ENCODE results near the gene LYAR. TPM values are rescaled to one million over a fixed set of nuclear protein-coding genes. Genes with fewer than 3 reads are reported as not detected.
A peak's percentile ranks its signal among the peaks of the same experiment; 100 is the strongest.

The LYAR gene
- total and polyA plus RNA-seq, 2 of the 13 experiments (the other 11 are each of a cell fraction or from before 2014, with no cell fraction given), result 7.8 to 94.2 TPM

GRCh38 chr4:4260185-4260751 is 29.7 kb downstream of the LYAR start (continued):
- TF ChIP-seq, protein P1, sequence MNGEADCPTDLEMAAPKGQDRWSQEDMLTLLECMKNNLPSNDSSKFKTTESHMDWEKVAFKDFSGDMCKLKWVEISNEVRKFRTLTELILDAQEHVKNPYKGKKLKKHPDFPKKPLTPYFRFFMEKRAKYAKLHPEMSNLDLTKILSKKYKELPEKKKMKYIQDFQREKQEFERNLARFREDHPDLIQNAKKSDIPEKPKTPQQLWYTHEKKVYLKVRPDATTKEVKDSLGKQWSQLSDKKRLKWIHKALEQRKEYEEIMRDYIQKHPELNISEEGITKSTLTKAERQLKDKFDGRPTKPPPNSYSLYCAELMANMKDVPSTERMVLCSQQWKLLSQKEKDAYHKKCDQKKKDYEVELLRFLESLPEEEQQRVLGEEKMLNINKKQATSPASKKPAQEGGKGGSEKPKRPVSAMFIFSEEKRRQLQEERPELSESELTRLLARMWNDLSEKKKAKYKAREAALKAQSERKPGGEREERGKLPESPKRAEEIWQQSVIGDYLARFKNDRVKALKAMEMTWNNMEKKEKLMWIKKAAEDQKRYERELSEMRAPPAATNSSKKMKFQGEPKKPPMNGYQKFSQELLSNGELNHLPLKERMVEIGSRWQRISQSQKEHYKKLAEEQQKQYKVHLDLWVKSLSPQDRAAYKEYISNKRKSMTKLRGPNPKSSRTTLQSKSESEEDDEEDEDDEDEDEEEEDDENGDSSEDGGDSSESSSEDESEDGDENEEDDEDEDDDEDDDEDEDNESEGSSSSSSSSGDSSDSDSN (CRISPR knock-in tag; IDR thresholded peaks at IDR 0.05), result no peak
- no peak for TF ChIP-seq ZNF773 (CRISPR knock-in tag; IDR thresholded peaks at IDR 0.05; ENCODE audit: borderline replicate concordance)
- no peak for TF ChIP-seq YEATS2 (CRISPR knock-in tag; IDR thresholded peaks at IDR 0.05; ENCODE audit: borderline replicate concordance)
- no peak for TF ChIP-seq JUND (CRISPR knock-in tag; IDR thresholded peaks at IDR 0.05)
- TF ChIP-seq SOX5 (CRISPR knock-in tag; IDR thresholded peaks at IDR 0.05; ENCODE audit: borderline replicate concordance), result 0 out of 2 replicates have a peak, but pooled peaks have one; percentile 39
- no peak for TF ChIP-seq IRF2 (CRISPR knock-in tag; IDR thresholded peaks at IDR 0.05)
- no peak for TF ChIP-seq ZNF367 (CRISPR knock-in tag; IDR thresholded peaks at IDR 0.05; ENCODE audit: borderline replicate concordance)
- TF ChIP-seq ZNF460 (CRISPR knock-in tag; IDR thresholded peaks at IDR 0.05; ENCODE audit: borderline replicate concordance), result peak; percentile 88
- TF ChIP-seq ZNF333 (CRISPR knock-in tag; IDR thresholded peaks at IDR 0.05; ENCODE audit: borderline replicate concordance), result no peak
- no peak for TF ChIP-seq XRCC5 (optimal IDR thresholded peaks at IDR 0.05; ENCODE audit: low read length)
- TF ChIP-seq FOXA1 (IDR thresholded peaks at IDR 0.05), result no peak
- peak; percentile 50; the same call in 1 of the 2 replicates for TF ChIP-seq FOXA1 (CRISPR knock-in tag; IDR thresholded peaks at IDR 0.05)
- TF ChIP-seq RFX3 (CRISPR knock-in tag; IDR thresholded peaks at IDR 0.05), result no peak
- no peak for TF ChIP-seq MXD1 (CRISPR knock-in tag; IDR thresholded peaks at IDR 0.05)
- TF ChIP-seq KDM5B (CRISPR knock-in tag; IDR thresholded peaks at IDR 0.05; ENCODE audit: borderline replicate concordance), result no peak
- no peak for TF ChIP-seq POLR2G (IDR thresholded peaks at IDR 0.05; ENCODE audit: low read depth, low read length)
- TF ChIP-seq ZSCAN30 (CRISPR knock-in tag; IDR thresholded peaks at IDR 0.05), result 0 out of 2 replicates have a peak, but pooled peaks have one; percentile 34
- TF ChIP-seq NCOR1 (IDR thresholded peaks at IDR 0.05; ENCODE audit: borderline replicate concordance, low read length), result no peak
- TF ChIP-seq ZNF121 (CRISPR knock-in tag; IDR thresholded peaks at IDR 0.05), result peak; percentile 93
- TF ChIP-seq ARID3A (IDR thresholded peaks at IDR 0.05; ENCODE audit: low read depth, low read length), result peak; percentile 49; the same call in 1 of the 2 replicates
- TF ChIP-seq THAP8 (CRISPR knock-in tag; IDR thresholded peaks at IDR 0.05; ENCODE audit: borderline replicate concordance), result no peak
- no peak for TF ChIP-seq GZF1 (CRISPR knock-in tag; IDR thresholded peaks at IDR 0.05)
- TF ChIP-seq, protein P2, sequence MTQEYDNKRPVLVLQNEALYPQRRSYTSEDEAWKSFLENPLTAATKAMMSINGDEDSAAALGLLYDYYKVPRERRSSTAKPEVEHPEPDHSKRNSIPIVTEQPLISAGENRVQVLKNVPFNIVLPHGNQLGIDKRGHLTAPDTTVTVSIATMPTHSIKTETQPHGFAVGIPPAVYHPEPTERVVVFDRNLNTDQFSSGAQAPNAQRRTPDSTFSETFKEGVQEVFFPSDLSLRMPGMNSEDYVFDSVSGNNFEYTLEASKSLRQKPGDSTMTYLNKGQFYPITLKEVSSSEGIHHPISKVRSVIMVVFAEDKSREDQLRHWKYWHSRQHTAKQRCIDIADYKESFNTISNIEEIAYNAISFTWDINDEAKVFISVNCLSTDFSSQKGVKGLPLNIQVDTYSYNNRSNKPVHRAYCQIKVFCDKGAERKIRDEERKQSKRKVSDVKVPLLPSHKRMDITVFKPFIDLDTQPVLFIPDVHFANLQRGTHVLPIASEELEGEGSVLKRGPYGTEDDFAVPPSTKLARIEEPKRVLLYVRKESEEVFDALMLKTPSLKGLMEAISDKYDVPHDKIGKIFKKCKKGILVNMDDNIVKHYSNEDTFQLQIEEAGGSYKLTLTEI (CRISPR knock-in tag; conservative IDR thresholded peaks at IDR 0.05), result no peak
- 0 out of 2 replicates have a peak, but pooled peaks have one; percentile 21 for TF ChIP-seq ZNF629 (CRISPR knock-in tag; conservative IDR thresholded peaks at IDR 0.05)
- TF ChIP-seq NR3C1 (CRISPR knock-in tag; IDR thresholded peaks at IDR 0.05), result no peak

Measured in HepG2 (cell line).